IMR-90 (cell line): ENCODE results near the gene FXR2. TPM values are rescaled to one million over a fixed set of nuclear protein-coding genes. Genes with fewer than 3 reads are reported as not detected.

Source experiments
- ATAC-seq: fragments of 200-7000 bp; cut with Tn5 transposase; 2 replicates; pipeline ENCODE4 v1.9.1; 2020; ENCODE audit warnings: low read depth, mild to moderate bottlenecking, moderate library complexity
- BruUV-seq: library from RNA; stranded (reverse); fragments of 400-500 nt; replicated peaks from 2 replicates; lab custom pipeline; 2021; lab: Mats Ljungman, UMichigan
- CTCF ChIA-PET: fragments of 300-600 bp; formaldehyde crosslinking; extraction: SDS; loops from one replicate; lab custom pipeline; 2021; ENCODE audit warnings: antibody characterized with exemption; lab: Yijun Ruan, JAX
- POLR2A ChIA-PET: fragments of 300-600 bp; sonication (Branson Sonifier 250); formaldehyde crosslinking; loops from one replicate; lab custom pipeline; 2022; ENCODE audit warnings: antibody characterized with exemption; ENCODE audit not compliant: unreplicated experiment; lab: Charles Lee
- DNase-seq: peaks from one replicate; pipeline ENCODE4 v3.0.0; 2013
- H2AFZ ChIP-seq: replicated peaks from 2 replicates; pipeline ENCODE3; 2013; ENCODE audit warnings: low read length, mild to moderate bottlenecking; ENCODE audit not compliant: poor library complexity
- H2AK5ac ChIP-seq: 2 replicates; pipeline ENCODE4 v1.6.1; 2013; ENCODE audit warnings: low read depth, low read length, inconsistent platforms
- H2AK9ac ChIP-seq: replicated peaks from 2 replicates; pipeline ENCODE3; 2013; ENCODE audit warnings: mild to moderate bottlenecking, low read depth, low read length, moderate library complexity; ENCODE audit not compliant: poor library complexity
- H2BK120ac ChIP-seq: 2 replicates; pipeline ENCODE4 v1.6.1; 2013; ENCODE audit warnings: low read depth, low read length, inconsistent platforms
- H2BK15ac ChIP-seq: 3 replicates; pipeline ENCODE4 v1.6.1; 2013; ENCODE audit warnings: low read depth, low read length, inconsistent platforms
- H2BK20ac ChIP-seq: 2 replicates; pipeline ENCODE4 v1.6.1; 2013; ENCODE audit warnings: low read depth, mild to moderate bottlenecking, inconsistent platforms, low read length, moderate library complexity
- H2BK5ac ChIP-seq: 2 replicates; pipeline ENCODE4 v1.6.1; 2013; ENCODE audit warnings: mild to moderate bottlenecking, low read depth, low read length, inconsistent platforms; ENCODE audit not compliant: poor library complexity, severe bottlenecking
- H3K14ac ChIP-seq: replicated peaks from 2 replicates; pipeline ENCODE4 v1.6.1; 2013; ENCODE audit warnings: low read depth, low read length, inconsistent platforms
- H3K18ac ChIP-seq: 2 replicates; pipeline ENCODE4 v1.6.1; 2013; ENCODE audit warnings: low read depth, low read length, control low read depth
- H3K23ac ChIP-seq: 2 replicates; pipeline ENCODE4 v1.6.1; 2013; ENCODE audit warnings: low read depth, low read length, inconsistent platforms
- H3K27ac ChIP-seq: 2 replicates; pipeline ENCODE4 v1.5.1; 2013; ENCODE audit warnings: mild to moderate bottlenecking, control low read depth, low read length; ENCODE audit not compliant: insufficient read depth
- H3K27me3 ChIP-seq: 2 replicates; pipeline ENCODE4 v1.6.1; 2013; ENCODE audit warnings: low read length; ENCODE audit not compliant: control insufficient read depth, insufficient read depth
- H3K36me3 ChIP-seq: 2 replicates; pipeline ENCODE4 v1.6.1; 2013; ENCODE audit warnings: low read length, mixed read lengths; ENCODE audit not compliant: control insufficient read depth, insufficient read depth
- H3K4ac ChIP-seq: 2 replicates; pipeline ENCODE4 v1.6.1; 2013; ENCODE audit warnings: low read depth, low read length, inconsistent platforms
- H3K4me1 ChIP-seq: 2 replicates; pipeline ENCODE4 v1.6.1; 2013; ENCODE audit warnings: low read length, mixed read lengths; ENCODE audit not compliant: control insufficient read depth, insufficient read depth
- H3K4me2 ChIP-seq: 2 replicates; pipeline ENCODE4 v1.6.1; 2013; ENCODE audit warnings: low read depth, mild to moderate bottlenecking, control low read depth, low read length, moderate library complexity
- H3K4me3 ChIP-seq: 2 replicates; pipeline ENCODE4 v1.5.1; 2013; ENCODE audit warnings: low read depth, mild to moderate bottlenecking, control low read depth, low read length, moderate library complexity; ENCODE audit not compliant: insufficient read depth
- H3K56ac ChIP-seq: 2 replicates; pipeline ENCODE4 v1.6.1; 2013; ENCODE audit warnings: low read length, inconsistent platforms; ENCODE audit not compliant: insufficient read depth; ENCODE audit errors: extremely low read depth
- H3K79me1 ChIP-seq, 2 experiments: 2 replicates each; pipeline ENCODE4 v1.6.1; 2013; ENCODE audit warnings: low read length in 2 of 2, inconsistent platforms in 1 of 2, low read depth in 1 of 2
- H3K9ac ChIP-seq: 2 replicates; pipeline ENCODE4 v1.6.1; 2013; ENCODE audit warnings: low read depth, low read length, control low read depth
- H3K9me1 ChIP-seq: 2 replicates; pipeline ENCODE4 v1.6.1; 2013; ENCODE audit warnings: low read length, inconsistent platforms; ENCODE audit not compliant: insufficient read depth
- H3K9me3 ChIP-seq: 2 replicates; pipeline ENCODE4 v1.6.1; 2013; ENCODE audit warnings: low read length; ENCODE audit not compliant: control insufficient read depth, insufficient read depth
- H4K20me1 ChIP-seq: 2 replicates; pipeline ENCODE4 v1.6.1; 2013; ENCODE audit warnings: low read length, inconsistent platforms; ENCODE audit not compliant: insufficient read depth
- H4K5ac ChIP-seq: 2 replicates; pipeline ENCODE4 v1.6.1; 2013; ENCODE audit warnings: mild to moderate bottlenecking, low read depth, low read length, control low read depth
- H4K8ac ChIP-seq, 2 experiments: 2 replicates each; pipeline ENCODE4 v1.6.1; 2013; ENCODE audit warnings: low read depth in 2 of 2, low read length in 2 of 2, control low read depth in 1 of 2, inconsistent platforms in 1 of 2
- H4K91ac ChIP-seq: 2 replicates; pipeline ENCODE4 v1.6.1; 2013; ENCODE audit warnings: low read depth, low read length, inconsistent platforms; ENCODE audit not compliant: insufficient read depth
- MAFK ChIP-seq: IDR thresholded peaks from 2 replicates; pipeline ENCODE4 v1.6.1; 2012; ENCODE audit warnings: low read depth, low read length, improper control_type of control experiment
- RAD21 ChIP-seq: IDR thresholded peaks from 2 replicates; pipeline ENCODE4 v1.6.1; 2012; ENCODE audit warnings: low read length, improper control_type of control experiment
- RCOR1 ChIP-seq: IDR thresholded peaks from 2 replicates; pipeline ENCODE4 v1.6.1; 2012; ENCODE audit warnings: mild to moderate bottlenecking, low read length, improper control_type of control experiment; ENCODE audit not compliant: insufficient replicate concordance
- RFX5 ChIP-seq: IDR thresholded peaks from 2 replicates; pipeline ENCODE4 v1.8.0; 2012; ENCODE audit warnings: low read depth, mild to moderate bottlenecking, low read length, moderate library complexity
- WGBS, 2 experiments: methylation state at CpG; one replicate each; pipeline versions ENCODE4 v1.1.5 to v1.1.7; 2013; ENCODE audit warnings: missing lambda C conversion rate in 2 of 2; ENCODE audit not compliant: insufficient read length in 1 of 2; ENCODE audit errors: extremely low coverage in 2 of 2; 5-methylcytosine and 5-hydroxymethylcytosine counted together
- dilution Hi-C: fragments of 300-500 bp; cut with HindIII; formaldehyde crosslinking; loops from one replicate; pipeline ENCODE4 v1.14.3; 2018; ENCODE audit warnings: low sequenced_read_pairs; ENCODE audit not compliant: unreplicated experiment
- in situ Hi-C: fragments of 300-500 bp; cut with MboI; formaldehyde crosslinking; loops from 3 replicates; pipeline ENCODE4 v1.14.3; 2019; ENCODE audit warnings: low sequenced_read_pairs, inconsistent platforms, mixed read lengths
- intact Hi-C: fragments of 100-400 bp; cut with micrococcal nuclease; formaldehyde crosslinking; loops from 2 replicates; pipeline ENCODE4 v1.10.0; 2022
- polyA plus RNA-seq, 3 experiments: library from polyadenylated mRNA; depleted of rRNA; stranded (reverse); fragments of >200 nt; gene quantifications; 2 replicates each; pipeline ENCODE4 v1.2.3, GENCODE V29; 2012; ENCODE audit warnings: low replicate concordance in 1 of 3
- total RNA-seq: library from RNA; depleted of rRNA; stranded (reverse); fragments of >200 nt; gene quantifications from 2 replicates; pipeline ENCODE4 v1.2.3, GENCODE V29; 2012

Gene FXR2
- total and polyA plus RNA-seq, 2 of the 4 experiments (the other 2 are of a cell fraction): 39.1 to 55.9 TPM

DNA sequence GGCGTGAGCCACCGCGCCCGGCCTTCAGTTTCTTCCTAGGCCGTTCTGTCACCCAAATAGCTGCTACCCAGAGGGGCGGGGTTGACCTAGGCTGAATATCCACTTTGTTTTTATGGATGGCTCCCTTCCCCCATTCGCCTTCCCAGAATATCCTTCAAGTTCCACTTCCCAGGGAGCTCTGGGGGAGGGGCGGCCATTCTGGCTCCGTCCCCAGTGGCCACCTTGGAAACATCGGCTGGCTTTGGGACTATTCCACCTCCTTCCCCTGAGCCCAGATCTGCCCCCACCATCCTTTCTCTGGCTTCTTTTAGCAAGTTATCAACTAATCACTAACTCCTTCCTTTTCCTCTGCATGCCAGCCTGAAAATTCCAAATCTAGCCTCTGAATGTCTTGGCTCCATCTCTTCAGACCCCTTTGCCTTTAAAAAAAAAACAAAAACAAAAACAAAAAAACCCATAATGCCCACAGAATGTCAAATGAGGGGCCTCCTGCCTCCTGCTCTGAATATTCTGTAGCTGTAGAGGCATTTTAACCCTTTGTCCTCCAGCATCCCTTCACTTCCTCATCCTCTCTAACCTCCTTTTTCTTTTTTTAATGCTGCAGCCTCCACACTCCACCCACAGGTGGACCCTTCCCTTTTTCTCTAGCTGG is 42.4 kb upstream of the FXR2 start:
- H3K9me3 ChIP-seq: no peaks in the 10 kb centered on the region; the same call in 1 of the 2 replicates
- no peaks in the 10 kb centered on the region for H3K9me1 ChIP-seq
- H4K91ac ChIP-seq: no peak overlapping the region
- no peaks in the 10 kb centered on the region for H3K79me1 ChIP-seq
- H2BK15ac ChIP-seq: no peak overlapping the region
- H3K18ac ChIP-seq: no peak overlapping the region
- no peaks in the 10 kb centered on the region; the same call in none of the 2 replicates for H4K20me1 ChIP-seq
- 20% methylated on average over 8 of the region's 10 CpGs; no CpG with 5 or more reads in 1 of the 2 experiments for WGBS, 2 experiments
- no peak overlapping the region for H3K4ac ChIP-seq
- H2BK120ac ChIP-seq: no peak overlapping the region
- H3K27me3 ChIP-seq: peaks cover 34% of the 10 kb centered on the region
- dilution Hi-C loops: no loop called here
- H2BK5ac ChIP-seq: no peak overlapping the region
- no peak overlapping the region for H4K5ac ChIP-seq
- no peak overlapping the region for H2AK9ac ChIP-seq
- H3K27ac ChIP-seq: no peak overlapping the region
- no peak for DNase-seq
- POLR2A ChIA-PET: no interaction called here
- no peaks in the 10 kb centered on the region; the same call in 1 of the 2 replicates for H3K4me1 ChIP-seq
- no peaks in the 10 kb centered on the region for H3K36me3 ChIP-seq
- no peak for ATAC-seq
- no peak overlapping the region for H3K9ac ChIP-seq
- H3K4me3 ChIP-seq: no peak overlapping the region
- intact Hi-C loops: no loop called here
- TF ChIP-seq RFX5: no peak
- TF ChIP-seq RAD21: no peak
- no peak for TF ChIP-seq MAFK
- no peak for TF ChIP-seq RCOR1
- H3K23ac ChIP-seq: no peak overlapping the region
- no peak overlapping the region for H4K8ac ChIP-seq
- H3K56ac ChIP-seq: no peak overlapping the region
- in situ Hi-C loops: no loop called here
- CTCF ChIA-PET: no interaction called here
- no peak overlapping the region for H3K14ac ChIP-seq
- H2BK20ac ChIP-seq: no peak overlapping the region
- BruUV-seq: no TSS peak
- H3K4me2 ChIP-seq: no peak overlapping the region
- H2AK5ac ChIP-seq: no peak overlapping the region
- no peak overlapping the region for H2AFZ ChIP-seq
